ENCODE results near the gene P3H4. TPM values are rescaled to one million over a fixed set of nuclear protein-coding genes. Genes with fewer than 3 reads are reported as not detected.
A peak's percentile ranks its signal among the peaks of the same experiment; 100 is the strongest.
"Not testable (repeated sequence)": the region's sequence is repeated elsewhere in the genome, so short reads cannot be mapped to it uniquely, and the experiment has no call there.

Gene P3H4
- polyA plus RNA-seq, 1 donor = 39.5 TPM

DNA sequence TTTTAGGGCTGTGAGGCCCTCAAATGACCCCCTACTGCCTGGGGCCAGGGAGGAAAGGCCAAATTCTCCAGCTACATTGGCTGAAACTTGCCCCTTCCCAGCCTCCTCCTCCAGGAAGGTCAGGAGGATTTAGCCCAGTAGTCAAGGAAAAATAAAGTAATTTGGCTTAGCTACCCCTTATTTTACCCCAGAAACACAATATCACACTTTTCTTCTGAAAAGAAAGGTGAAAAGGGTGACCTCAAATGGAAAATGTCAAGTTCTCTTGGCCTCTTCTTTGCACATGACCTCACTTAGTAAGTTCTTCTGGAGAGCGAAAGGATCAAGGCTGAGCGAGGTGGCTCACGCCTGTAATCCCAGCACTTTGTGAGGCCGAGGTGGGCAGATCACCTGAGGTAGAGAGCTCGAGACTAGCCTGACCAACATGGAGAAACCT, 17.2 kb downstream of the P3H4 start:
- no peak for DNase-seq (ENCODE audit: low read depth)

DNA sequence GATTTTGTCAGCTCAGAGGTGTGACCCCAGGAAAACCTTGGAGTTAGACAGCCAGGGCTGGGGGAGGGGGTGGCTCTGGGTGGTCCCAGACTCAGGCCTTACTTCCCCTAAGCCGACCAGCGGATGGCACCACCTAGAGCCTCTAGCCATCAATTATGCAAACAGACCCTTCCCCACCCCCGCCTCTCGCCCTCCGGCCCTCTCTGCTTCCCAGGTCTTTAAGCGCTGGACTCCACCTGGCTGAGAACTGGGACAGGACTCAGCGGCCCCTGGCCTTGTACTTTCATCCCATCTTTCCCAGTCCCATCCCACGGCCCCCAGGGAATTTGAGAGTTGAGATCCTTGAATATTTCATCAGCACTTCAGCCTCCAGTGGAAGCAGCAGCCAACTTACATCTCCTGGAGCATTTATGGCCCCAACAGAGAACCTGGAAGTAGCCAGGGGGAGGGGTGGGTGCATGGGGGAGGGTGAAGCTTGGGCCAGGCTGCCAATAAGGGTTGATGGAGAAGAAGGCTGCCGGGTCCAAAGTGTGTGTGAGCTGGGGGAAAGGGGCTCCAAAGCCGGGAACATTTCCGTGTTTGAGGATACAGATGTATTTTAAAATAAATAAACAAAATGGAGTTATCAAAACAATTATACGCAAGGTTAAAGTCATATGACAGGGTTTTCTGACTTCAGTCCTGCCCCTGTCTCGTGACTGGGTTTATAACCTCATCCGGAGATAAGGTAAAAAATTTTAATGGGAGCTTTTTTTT, 17.8 kb downstream of the P3H4 start:
- no peak for DNase-seq (ENCODE audit: low read depth)

DNA sequence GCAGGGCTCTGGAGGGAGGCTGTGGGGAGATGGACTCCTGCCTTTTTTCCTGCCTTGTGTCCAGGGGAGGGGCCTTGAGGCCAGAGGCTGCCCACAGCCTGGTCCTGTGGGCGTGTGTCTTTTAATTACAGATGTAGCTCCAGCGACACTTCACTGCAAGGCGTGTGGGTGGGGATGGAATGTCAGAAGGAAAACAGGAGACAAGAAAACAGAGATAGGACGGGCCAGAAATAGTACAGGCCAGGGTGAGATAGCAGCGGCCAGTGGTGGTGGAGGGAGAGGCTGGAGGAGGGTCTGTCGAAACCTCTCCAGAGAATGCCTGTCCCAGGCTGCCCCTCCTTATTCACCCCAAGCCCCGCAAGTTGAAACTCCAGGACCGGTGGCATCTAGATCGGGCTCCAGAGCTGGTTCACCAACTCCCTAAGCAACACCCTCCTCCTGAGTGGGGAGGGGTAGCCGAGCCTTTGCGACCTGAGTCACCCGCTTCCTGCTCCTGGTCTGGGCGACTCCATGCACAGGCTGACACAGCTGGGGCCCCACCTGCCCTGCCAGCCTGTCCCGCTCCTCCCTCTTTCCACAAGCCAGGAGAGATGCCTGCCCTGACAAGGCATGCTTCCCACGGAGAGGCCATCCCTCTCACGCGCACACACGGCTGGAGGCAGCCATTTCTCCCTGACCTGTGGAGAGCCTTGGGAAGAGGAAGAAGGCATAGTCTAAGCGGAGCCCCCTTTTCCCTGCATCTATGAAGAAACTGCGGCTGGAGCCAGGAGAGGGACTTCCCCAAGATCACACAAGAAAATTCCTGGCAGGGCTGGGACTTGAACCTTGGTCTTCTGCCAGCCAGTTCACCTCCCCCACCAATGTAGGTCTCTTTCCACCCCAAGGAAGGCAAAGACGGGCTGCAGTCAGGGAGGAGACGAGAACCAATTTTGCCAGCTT, 18.6 kb downstream of the P3H4 start:
- DNase-seq (ENCODE audit: low read depth) = no peak

DNA sequence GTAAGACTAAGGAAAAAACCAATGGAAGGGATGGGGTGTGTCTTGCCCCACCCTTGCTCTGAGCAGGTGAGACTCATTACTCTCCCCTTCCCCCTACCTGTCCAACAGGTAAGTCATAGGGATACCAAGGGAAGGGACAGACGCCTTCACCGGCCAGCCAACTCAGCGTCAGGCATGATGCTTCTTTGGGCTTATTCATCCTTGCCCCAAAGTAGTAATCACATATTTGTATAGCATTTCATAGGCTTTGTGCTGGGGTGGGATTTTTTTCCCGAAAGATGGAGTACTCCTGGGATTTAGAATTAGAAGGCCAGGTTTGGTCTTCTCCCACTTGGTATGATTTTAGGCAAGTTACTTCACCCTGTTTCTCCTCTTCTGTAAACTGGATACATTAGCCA, 24.7 kb downstream of the P3H4 start:
- DNase-seq (ENCODE audit: low read depth) = no peak

DNA sequence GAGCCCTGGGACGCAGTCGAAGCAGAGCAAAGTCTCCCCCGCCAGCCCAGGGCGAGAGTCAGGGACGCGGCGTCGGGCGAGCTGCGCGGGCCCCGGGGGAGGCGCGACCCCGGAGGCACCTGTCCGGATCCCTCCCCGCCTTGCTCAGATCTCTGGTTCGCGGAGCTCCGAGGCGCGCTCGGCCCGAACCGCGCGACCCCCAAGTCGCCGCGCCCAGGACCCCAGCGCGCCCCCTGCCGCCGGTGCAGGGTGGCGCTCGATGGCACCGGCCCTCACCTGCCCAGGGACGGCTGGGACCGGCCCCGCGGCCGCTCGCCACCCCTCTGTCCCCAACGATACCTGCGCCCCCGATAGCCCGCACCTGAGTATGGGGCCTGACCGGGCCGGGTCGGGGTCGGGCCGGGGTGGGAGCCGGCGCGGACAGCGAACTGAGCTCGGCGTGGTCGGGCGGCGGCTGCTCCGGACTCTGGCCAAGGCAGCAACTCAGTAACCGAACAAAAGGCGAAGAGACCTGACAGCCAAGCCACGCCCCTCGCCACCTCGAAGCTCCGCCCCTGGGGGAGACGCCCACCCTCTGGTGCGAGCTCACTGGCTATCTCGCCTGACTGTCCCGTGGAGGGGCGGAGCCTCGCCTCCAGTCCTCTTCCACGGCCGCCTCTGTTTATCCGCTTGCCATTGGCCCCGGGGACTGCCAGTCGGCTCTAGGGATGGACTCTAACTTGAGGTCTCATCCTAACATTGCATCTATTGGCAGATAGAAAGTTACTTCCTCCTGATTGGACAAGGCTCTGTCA, 25.3 kb downstream of the P3H4 start, which contains the start of gene JUP:
JUP (minus strand) TSS at position 485 of the 794 bp plus-strand sequence. CDS start 14,857 bp downstream, outside the sequence.
- peak; percentile 88 for DNase-seq (ENCODE audit: low read depth)

DNA sequence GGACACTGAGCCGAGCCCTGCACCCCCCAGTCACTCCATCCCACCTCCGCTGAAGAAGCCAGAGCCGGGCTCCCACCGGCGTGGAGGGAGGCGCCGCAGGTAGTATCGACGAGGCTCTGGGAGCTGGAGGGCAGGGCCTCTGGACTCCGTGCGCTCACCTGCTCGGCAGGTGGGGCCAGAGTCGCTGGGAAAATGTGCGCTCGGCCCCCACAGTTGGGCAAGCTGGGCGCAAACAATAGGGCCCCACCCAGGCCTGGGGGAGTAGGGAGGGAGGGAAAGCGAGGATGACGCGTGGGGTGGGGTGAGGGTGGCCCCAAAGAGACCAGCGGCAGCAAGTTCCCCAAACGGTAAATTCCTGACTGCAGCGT, 25.9 kb downstream of the P3H4 start:
- DNase-seq (ENCODE audit: low read depth) = no peak

DNA sequence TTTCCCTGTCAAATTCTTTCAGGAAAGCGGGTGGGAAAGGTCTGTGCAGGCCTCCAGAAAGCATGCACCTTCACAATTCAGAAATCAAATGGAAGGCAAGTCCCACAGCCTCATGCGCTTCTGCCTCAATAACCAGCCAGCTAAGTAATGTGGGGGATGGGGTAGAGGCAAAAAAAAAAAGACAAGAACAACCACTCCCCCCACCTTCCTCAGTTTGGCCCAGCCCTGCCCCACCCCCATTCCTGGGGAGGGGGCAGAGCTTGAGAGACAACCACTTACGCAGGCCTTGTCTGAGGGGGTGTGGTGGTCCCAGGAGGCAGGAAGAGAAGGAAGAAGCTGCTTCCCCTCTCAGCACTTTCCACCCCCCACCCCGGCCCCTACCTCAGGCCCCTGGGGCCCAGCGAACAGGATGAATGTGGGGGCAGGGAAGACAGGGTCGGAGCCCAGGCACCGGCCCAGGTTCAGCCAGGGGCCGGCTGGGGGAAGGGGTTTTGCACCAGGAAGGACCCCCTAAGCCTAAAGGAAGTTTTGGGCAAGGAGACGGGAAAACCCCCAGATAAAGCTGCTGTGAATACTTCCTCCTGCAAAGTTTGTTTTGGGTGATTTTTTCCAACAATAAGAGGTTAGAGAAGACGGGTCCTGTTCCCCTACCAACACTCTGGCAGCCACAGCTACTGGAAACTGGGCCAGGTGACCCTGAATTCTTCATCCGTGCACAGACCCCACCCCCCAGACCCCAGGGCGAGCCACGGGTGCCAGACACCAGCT, 26.5 kb downstream of the P3H4 start:
- peak; percentile 28 for DNase-seq (ENCODE audit: low read depth)

DNA sequence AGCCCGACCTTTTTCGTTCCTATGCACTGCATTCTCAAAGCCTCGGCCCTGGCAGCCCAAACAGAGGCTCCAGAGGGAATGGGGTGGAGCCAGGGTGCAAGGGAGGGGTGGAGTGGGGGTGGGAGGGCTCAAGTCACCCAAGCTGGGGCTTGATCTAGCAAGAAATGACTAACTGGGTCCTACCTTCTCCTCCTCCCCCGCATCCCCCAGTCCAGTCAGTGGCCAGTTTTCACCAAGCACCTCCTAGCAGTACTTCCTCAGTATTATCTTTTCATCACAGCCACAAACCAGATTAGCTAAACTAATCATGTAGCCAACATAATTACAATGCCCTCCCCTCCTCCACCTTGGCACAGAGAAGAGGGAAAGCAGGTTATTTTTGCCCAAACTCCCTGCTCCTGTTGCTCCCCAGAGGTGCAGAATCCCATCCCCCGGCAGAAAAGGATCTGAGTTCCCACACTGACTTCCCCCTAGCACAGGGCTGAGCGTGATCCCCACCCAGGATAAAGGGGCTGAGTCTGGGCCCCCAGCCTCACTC, 27.5 kb downstream of the P3H4 start:
- DNase-seq (ENCODE audit: low read depth) = no peak

DNA sequence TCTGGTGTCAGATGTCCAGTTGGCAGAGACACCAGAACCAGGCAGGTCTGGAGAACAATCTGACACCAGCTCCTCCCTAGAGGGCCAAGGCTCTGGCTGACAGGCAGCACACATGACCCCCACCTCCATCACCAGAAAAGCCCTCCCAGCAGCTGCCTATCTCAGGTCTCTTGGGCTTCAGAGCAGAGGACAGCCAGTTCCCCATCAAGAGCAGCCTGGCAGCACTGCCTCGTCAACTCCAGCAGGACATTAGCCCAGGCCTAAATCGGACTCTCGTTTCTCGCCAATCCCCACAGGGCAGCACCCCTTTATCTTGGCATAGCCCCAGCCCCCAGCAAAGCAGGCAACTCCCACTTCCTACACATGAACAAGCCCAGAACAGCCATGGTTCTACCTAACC, 29.6 kb downstream of the P3H4 start:
- no peak for DNase-seq (ENCODE audit: low read depth)

DNA sequence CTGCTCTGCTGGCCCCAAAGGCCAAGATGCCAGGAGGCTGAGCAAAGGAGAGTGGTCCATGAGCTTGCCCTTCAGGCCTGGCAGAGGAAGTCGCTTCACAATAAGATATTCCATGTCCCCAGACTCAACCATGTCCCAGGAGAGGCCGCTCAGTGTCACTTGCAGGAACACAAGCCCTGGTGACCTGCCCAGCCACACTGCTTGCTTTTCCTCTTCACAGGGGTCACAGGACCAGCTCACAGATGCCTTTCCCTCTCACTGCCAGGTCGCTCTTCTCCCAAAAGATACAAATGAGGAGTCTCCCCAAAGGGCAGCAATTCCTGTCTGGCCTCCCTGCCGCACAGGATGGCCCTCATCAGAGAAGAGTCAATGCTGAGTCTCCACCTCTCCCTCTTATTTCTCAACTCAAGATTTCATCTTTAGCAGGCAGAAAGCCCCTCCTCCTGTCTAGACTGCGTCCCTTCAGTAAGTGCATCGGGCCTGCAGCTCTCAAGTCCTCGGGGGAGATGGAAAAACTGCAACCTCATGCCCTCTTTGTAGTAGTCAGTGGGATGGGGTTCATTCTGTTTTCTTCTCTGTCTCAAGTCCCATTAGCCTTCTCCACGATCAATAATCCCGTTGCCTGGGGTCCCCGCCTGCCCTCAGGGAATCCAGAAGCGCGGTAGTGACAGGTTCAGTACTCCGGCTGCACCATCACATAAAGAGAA, 30.2 kb downstream of the P3H4 start:
- no peak for DNase-seq (ENCODE audit: low read depth)

DNA sequence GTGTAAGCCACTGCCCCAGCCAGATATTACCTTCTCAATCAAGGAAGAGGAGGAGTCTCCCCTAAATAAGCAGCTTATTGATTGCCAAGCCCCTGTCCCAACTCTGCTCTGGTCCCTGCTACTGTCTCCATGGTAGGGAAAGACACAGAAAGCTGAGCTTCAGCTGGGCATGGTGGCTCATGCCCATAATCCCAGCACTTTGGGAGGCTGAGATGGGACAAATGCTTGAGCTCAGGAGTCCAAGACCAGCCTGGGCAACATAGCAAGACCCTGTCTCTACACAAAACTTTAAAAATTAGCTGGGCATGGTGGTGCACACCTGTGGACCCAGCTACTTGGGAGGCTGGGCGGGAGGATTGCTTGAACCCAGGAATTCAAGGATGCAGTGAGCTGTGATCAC, 31.8 kb downstream of the P3H4 start:
- no peak for DNase-seq (ENCODE audit: low read depth)

DNA sequence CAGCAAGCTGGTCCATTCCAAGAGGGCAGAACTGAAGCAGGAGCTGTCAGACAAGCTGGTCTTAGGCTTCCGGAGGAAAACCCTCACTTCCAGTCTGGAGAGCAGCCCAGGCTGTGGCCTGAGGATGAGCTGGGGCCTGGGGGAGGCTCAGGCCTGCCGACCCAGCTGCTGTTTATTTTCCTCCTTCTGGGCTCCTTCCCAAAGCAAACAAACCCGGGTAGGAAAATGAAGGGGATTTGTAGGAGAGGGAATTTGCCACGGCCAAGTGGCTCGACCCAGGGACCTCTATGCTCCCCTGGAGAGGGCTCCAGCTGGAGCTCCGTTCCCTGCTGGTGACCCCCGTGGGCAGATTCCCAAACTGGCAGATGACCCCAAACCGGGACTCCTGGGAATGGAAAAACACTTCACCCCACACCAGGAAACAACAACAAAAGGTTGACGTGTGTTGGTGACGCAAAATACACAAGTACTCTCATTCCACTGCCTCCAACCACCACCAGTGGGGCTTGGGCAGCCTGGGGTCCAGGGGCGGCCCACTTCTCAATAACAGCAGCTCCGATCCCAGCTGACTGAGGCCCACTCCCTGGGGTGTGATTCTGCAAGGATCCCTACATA, 34.1 kb downstream of the P3H4 start:
- DNase-seq (ENCODE audit: low read depth) = peak; percentile 79

DNA sequence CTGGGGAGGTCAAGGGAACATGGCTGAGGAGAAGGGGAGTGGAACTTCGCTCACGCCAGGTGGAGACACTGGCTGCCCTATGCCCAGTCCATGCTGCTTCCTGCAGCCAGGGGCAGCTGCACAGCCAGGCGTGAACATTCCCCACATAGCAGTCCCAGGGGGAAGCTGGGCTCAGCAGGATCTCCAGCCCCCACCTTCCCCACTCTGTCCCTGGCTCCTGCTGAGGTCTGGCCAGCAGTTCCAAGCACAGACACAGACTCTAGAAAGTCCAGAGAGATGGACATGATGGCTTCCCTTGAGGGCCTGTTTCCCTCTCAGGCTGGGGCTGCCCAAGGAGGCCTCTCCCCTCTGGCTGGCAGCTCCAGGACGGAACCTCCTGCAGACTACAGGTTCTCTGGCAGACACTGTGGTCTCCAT, 34.6 kb downstream of the P3H4 start:
- DNase-seq (ENCODE audit: low read depth) = no peak

DNA sequence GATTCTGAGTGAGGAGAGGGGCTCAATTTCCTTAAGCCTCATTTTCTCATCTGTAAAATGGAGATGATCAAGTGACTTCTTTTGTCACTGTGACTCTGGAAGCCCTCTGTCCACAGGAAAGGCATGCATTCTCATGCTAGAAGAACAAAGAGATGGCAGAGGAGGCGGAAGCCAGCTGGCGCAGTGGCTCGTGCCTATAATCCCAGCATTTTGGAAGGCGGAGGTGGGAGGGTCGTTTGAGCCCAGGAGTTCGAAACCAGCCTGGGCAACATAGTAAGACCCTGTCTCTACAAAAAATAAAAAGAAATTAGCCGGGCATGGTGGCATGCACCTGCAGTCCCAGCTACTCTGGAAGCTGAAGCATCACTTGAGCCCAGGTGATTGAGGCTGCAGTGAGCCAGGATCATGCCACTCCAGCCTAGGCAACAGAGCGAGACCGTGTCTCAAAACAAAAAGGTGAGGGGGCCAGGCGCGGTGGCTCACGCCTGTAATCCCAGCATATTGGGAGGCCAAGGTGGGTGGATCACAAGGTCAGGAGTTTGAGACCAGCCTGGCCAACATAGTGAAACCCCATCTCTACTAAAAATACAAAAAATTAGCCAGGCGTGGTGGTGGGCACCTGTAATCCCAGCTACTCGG, 35.4 kb downstream of the P3H4 start:
- not testable (repeated sequence) for DNase-seq (ENCODE audit: low read depth)

DNA sequence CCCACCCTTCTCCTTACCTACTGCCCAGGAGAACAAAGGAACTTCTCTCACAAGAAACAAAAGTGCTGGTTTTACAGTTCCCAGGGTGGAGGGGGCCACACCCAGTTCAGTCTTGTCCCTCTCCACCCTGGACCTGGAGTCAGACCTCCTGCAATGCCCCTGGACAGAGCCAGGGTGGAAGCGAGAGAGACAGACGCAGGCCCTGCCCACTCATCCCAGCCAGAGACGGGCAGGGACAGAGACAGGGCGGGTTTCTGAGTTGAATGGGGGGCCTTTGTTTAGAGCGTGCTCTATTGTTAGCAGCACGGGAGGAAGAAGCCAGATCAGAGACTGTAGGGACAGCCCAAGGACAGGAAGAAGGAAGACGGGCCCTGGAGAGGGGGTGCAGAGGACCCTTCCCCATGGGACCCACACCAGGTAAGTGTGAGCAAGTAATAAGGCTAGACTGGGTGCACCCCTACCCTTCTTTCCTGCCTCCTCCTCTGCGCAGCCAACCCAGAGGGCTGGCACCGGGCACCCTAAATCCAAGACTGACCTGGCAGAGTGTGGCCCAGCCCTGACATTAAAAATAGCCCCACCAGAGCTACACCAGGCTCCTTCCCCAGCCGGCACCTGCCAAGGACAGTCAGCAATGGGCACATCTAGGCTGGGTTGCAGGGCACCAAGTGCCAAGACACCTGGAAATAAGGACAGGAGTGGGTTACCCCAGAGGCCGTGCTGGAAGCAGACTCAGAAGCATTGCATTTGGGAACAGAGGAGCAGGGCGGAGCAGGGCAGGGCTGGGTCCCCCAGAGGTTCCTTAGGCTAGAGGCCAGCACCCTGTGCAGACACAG, 36.1 kb downstream of the P3H4 start:
- DNase-seq (ENCODE audit: low read depth) = no peak

DNA sequence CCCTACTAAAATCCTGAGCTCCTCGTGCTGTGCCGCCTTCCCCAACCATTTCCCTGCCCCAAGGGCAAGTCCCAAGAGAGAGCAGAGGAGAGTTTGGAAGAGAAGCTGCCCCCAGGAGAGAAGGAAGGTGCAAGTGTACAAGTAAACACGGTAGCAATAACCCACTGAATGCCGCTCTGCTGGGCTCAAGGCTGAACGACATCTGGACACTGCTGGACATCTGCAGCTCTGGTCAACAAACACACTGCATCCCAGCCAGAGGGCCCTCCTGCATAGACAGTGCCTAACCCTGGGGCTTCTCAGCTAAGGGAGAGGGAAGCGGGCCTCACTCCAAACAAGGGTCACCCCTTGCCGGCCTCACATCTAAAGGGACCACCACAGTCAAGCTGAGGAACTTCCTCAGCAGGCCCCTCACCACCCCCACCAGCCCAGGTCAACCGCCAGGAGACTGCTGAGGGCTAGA, 38.0 kb downstream of the P3H4 start:
- DNase-seq (ENCODE audit: low read depth) = no peak

DNA sequence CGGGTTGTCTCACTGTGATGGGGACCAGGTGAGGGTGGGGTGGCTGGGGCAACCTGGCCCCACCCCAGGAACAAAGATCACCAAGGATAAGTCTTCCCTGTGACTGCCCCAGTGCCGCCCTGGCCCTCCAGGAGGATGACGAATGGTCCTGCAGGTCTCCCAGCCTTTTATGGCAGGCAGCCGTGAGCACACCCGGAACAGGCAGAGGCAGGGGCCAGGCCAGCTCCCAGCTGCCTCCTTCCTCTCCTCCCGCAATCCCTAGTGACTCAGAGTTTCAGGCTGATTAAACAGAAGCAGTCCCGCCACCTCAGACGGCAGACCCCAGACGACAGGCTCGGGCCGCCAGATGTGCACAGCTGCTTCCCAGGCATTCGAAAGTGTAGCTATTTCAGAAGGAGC, 38.6 kb downstream of the P3H4 start:
- DNase-seq (ENCODE audit: low read depth) = no peak

DNA sequence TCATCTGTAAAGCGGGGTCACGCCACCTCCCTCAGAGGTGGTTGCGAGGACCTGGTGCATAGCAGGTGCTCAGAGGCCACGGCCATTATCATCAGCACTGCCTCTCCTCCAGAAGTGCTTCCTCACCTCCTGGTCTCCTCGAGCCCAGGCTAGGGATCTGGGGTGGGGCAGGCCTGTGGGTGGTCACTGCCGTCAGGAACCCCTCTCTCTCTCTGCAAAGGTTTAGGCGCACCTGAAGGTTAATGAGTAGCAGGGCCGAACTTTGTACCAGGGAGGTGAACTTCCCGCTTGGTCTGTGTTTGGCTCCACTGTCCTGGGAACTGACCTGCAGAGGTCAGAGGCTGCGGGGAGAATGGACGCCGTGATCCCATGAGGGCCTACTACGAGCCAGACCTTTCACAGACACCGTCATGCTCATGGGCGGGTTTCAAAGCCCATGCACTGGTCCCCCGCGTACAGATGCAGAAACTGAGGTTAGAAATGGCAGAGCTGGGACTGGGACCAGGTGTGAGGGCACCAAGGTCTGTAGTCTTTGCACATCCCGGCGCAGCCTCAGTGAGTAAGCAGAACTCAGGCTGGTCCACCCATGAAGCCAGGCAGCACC, 39.1 kb downstream of the P3H4 start:
- DNase-seq (ENCODE audit: low read depth) = no peak

Measured in forelimb muscle (tissue), 1 donor.